DOHH2 (cell line): ENCODE measurements around the gene IL20.

Source experiments
- CTCF ChIP-seq: fragments of 200-600 bp; sonication (generic); IDR thresholded peaks from one replicate; pipeline ENCODE4 v1.5.1; 2014; ENCODE audit warnings: antibody characterized with exemption, mild to moderate bottlenecking, low read depth, low read length; ENCODE audit not compliant: poor library complexity, severe bottlenecking
- EZH2phosphoT487 ChIP-seq: fragments of 200-600 bp; sonication (generic); IDR thresholded peaks from 2 replicates; pipeline ENCODE4 v1.6.1; 2017; ENCODE audit warnings: borderline replicate concordance, mild to moderate bottlenecking, antibody characterized with exemption, low read length, moderate library complexity, mixed read lengths

- TF ChIP-seq CTCF (no peak), EZH2phosphoT487 (no peak)
These were observed 6.7 kb downstream of the IL20 start for GRCh38 chr1:206872139-206872538.
